Bronchial epithelial cell (primary cell): ENCODE results near the gene POLN. TPM values are rescaled to one million over a fixed set of nuclear protein-coding genes. Genes with fewer than 3 reads are reported as not detected.

Experiments
- DNase-seq: peaks from one replicate; pipeline ENCODE4 v3.0.0-alpha.2; 2010; ENCODE audit warnings: low read depth
- FAIRE-seq: peaks from 2 replicates; lab custom pipeline; 2011; peaks lifted over from hg19 to GRCh38; lab: Jason Lieb, UNC
- H3K27me3 ChIP-seq: 2 replicates; pipeline ENCODE4 v1.5.1; 2011; ENCODE audit warnings: low read length; ENCODE audit not compliant: control insufficient read depth, insufficient read depth
- H3K36me3 ChIP-seq: 2 replicates; pipeline ENCODE4 v1.5.1; 2011; ENCODE audit warnings: low read length; ENCODE audit not compliant: control insufficient read depth, insufficient read depth
- H3K4me3 ChIP-seq: 2 replicates; pipeline ENCODE4 v1.5.1; 2011; ENCODE audit warnings: mild to moderate bottlenecking, low read depth, low read length, control low read depth
- CTCF ChIP-seq: IDR thresholded peaks from 2 replicates; pipeline ENCODE4 v1.5.1; 2011; ENCODE audit warnings: mild to moderate bottlenecking, moderate library complexity, low read length, control low read depth, inconsistent platforms; ENCODE audit not compliant: insufficient read depth, severe bottlenecking
- total RNA-seq: library from RNA; depleted of rRNA; stranded (reverse); fragments of >200 nt; gene quantifications from 2 replicates; pipeline ENCODE4 v1.2.1, GENCODE V29; 2014

The POLN gene
- total RNA-seq, 1 donor from 2014 or later, result 1.6 TPM

GRCh38 chr4:2136726-2137125 is 105.2 kb downstream of the POLN start:
- no peak for FAIRE-seq
- DNase-seq, result no peak
- Histone ChIP-seq H3K36me3 (no peaks in the 10 kb centered on the region), H3K4me3 (no peak overlapping the region), H3K27me3 (no peaks in the 10 kb centered on the region)
- TF ChIP-seq CTCF, result no peak

GRCh38 chr4:2135083-2135482 is 106.8 kb downstream of the POLN start:
- Histone ChIP-seq H3K36me3 (no peaks in the 10 kb centered on the region), H3K4me3 (no peak overlapping the region), H3K27me3 (no peaks in the 10 kb centered on the region)
- TF ChIP-seq CTCF, result no peak
- FAIRE-seq, result no peak
- no peak for DNase-seq

- FAIRE-seq, result no peak
- Histone ChIP-seq H3K4me3 (no peak overlapping the region), H3K36me3 (no peaks in the 10 kb centered on the region), H3K27me3 (no peaks in the 10 kb centered on the region)
- DNase-seq, result no peak
- TF ChIP-seq CTCF, result no peak
Measured at GRCh38 chr4:2132438-2132837, 109.5 kb downstream of the POLN start.

GRCh38 chr4:2127609-2128332 is 114.2 kb downstream of the POLN start:
- Histone ChIP-seq H3K4me3 (no peak overlapping the region), H3K36me3 (no peaks in the 10 kb centered on the region), H3K27me3 (no peaks in the 10 kb centered on the region)
- DNase-seq, result no peak
- FAIRE-seq, result no peak
- no peak for TF ChIP-seq CTCF

- H3K4me3 ChIP-seq, result no peak overlapping the region
- no peak for FAIRE-seq
- no peak for TF ChIP-seq CTCF
Measured at GRCh38 chr4:2126309-2127043, 115.4 kb downstream of the POLN start.

More at GRCh38 chr4:2126309-2127043, 115.4 kb downstream of the POLN start:
- Histone ChIP-seq H3K36me3 (no peaks in the 10 kb centered on the region), H3K27me3 (no peaks in the 10 kb centered on the region)
- no peak for DNase-seq
